ENCODE data around the gene HOXA5.

HOXA5 gene

GRCh38 chr7:27170426-27171324 is 27.2 kb upstream of the HOXA5 start:
- no peak for DNase-seq (ENCODE audit: low read depth)

- no peak for DNase-seq (ENCODE audit: low read depth)
Observed at GRCh38 chr7:27169658-27170425, 26.4 kb upstream of the HOXA5 start.

GRCh38 chr7:27168265-27168947 is 24.9 kb upstream of the HOXA5 start:
- DNase-seq (ENCODE audit: low read depth): no peak

- no peak for DNase-seq (ENCODE audit: low read depth)
Observed at GRCh38 chr7:27167916-27168264, 24.4 kb upstream of the HOXA5 start.

GRCh38 chr7:27166531-27167505 is 23.3 kb upstream of the HOXA5 start:
- no peak for DNase-seq (ENCODE audit: low read depth)

DNA sequence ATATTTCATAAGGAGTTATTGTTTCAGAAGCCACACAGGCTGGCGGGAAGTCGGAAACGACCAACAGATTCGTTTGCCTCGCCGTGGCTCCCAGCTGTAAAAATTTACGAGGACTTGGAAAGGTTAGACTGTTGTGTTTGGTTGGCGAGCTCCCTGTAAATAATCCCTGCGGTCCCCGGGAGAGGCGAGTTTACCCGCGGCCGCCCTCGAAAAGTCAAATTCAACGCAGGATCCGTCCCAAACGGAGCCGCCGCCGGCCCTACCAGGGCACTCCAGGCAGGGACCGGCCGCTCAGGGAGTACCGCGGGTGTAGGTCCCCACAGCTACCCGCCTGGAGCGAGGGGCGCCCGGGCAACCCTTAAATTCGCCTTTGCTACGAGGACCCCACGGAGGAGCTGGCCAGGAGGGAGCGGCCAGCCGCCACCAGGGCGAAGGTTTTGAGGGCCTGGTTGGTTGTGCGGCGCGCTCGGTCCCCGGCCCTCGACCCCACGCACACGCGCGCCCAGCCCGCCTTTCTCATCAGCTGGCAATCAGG is 22.6 kb upstream of the HOXA5 start:
- no peak for DNase-seq (ENCODE audit: low read depth)

DNA sequence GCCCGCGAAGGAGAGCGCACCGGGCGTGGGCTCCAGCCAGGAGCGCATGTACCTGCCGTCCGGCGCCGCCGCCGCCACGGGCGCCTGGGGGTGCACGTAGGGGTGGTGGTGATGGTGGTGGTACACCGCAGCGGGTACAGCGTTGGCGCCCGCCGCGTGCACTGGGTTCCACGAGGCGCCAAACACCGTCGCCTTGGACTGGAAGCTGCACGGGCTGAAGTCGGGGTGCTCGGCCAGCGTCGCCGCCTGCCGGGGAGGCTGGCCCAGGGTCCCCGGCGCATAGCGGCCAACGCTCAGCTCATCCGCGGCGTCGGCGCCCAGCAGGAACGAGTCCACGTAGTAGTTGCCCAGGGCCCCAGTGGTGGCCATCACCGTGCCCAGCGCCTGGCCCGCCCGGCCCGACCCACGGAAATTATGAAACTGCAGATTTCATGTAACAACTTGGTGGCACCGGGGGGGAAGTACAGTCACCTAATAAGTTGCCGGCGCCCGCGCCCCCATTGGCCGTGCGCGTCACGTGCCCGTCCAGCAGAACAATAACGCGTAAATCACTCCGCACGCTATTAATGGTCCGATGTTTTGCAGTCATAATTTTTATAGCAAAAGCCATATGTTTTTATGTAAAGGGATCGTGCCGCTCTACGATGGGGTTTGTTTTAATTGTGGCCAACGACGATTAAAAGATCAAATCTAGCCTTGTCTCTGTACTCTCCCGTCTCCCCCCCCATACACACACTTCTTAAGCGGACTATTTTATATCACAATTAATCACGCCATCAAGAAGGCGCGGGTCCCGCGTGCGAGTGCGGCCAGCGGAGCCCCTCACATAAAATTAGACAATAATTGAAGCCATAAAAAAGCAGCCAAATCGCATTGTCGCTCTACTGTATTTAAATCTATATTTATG is 21.9 kb upstream of the HOXA5 start, which contains the start of gene HOXA9:
HOXA9 (minus strand) TSS at position 449 of the 907 bp plus-strand sequence; CDS start at position 369, 80 bp downstream.
- no peak for DNase-seq (ENCODE audit: low read depth)

GRCh38 chr7:27164367-27165088 is 21.0 kb upstream of the HOXA5 start:
- DNase-seq (ENCODE audit: low read depth): no peak

DNA sequence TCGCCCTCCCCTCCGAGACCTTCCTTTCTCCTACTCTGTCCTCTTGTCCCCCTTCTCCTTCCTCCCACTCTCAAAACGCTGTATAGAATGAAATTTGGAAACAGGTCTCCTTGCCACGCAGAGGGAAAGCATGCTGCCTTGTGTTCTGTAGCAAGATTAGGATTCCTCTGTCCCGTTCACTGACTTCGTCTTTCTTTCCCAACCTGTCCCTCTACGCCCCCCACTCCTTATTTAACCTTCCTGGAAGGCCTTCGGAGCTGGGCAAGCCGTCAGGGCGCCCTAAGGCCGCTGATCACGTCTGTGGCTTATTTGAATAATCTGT is 20.5 kb upstream of the HOXA5 start:
- no peak for DNase-seq (ENCODE audit: low read depth)

GRCh38 chr7:27163288-27164044 is 20.0 kb upstream of the HOXA5 start:
- no peak for DNase-seq (ENCODE audit: low read depth)

- DNase-seq (ENCODE audit: low read depth): no peak
Observed at GRCh38 chr7:27162561-27163287, 19.2 kb upstream of the HOXA5 start.

GRCh38 chr7:27161721-27162560 is 18.5 kb upstream of the HOXA5 start:
- no peak for DNase-seq (ENCODE audit: low read depth)

DNA sequence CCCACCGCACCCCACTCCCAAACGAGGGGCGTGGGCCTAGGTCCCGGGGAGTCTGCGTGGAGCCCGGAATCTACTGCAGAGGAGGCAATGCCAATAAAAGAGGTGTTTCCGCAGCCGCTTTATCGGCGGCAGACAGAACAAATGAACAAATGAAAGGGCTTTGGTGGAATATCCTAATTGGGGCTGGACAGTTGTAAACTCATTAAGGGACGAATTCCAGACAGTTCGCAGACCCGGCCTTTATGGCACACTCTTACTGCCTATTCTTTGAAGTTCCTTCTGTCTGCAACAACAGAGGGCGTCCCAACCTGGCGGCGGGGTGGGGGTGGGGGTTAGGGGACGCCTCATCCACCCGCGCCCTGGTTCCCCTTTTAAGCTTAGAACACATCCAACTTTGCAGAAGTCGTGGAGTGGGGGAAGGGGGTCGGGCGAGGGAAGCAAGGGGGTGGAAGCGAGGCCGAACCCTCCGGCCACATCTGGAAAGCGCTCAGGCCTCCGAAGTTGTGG is 17.8 kb upstream of the HOXA5 start:
- DNase-seq (ENCODE audit: low read depth): no peak

GRCh38 chr7:27160546-27161213 is 17.2 kb upstream of the HOXA5 start:
- DNase-seq (ENCODE audit: low read depth): peak; percentile 72

DNA sequence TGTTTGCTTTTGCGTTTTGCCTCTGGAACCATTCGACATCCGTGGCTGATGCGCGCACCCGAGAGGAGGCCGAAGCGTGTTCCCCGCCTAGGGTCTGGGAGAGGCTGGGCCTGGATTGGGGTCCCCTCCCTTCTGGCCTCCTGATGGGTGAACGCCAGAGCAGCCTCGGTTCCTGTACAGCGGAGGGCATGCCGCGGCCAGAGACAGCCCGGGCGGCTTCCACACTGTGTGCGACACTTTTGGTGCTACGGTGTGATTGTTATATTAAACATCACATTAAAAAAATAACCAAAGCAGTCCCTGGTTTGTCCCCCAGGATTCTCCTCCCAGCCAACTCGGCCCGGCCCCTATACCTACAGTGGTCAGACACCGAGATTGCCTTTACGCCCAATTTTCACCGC is 16.7 kb upstream of the HOXA5 start:
- no peak for DNase-seq (ENCODE audit: low read depth)
